ENCODE results near the gene EPX. TPM values are rescaled to one million over a fixed set of nuclear protein-coding genes. Genes with fewer than 3 reads are reported as not detected.

The EPX gene
- total RNA-seq, 4 donors from 2014 or later, result not detected

DNA sequence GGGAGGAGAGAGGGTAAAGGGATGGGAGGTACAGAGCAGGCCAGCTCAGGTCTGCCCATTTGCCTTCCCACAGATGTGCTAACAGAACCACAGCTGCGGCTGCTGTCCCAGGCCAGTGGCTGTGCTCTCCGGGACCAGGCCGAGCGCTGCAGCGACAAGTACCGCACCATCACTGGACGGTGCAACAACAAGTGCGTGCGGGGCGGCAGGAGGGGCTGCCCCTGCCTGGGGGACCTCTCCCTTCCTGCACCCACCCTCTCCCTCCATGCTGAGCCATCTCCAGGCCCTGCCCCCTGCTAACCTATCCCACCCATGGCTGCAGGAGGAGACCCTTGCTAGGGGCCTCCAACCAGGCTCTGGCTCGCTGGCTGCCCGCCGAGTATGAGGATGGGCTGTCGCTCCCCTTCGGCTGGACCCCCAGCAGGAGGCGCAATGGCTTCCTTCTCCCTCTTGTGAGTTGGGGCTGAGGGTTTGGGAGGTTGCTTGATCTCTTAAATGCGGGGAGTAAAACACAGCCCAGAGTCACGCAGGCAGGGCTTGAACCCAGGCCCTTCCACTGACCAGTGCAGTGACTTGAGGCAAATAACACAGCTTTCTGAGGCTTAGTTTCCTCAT is 1.2 kb downstream of the EPX start:
- no peak for DNase-seq (ENCODE audit: low spot score)
- no peak for ATAC-seq (ENCODE audit: low FRiP score)
- TF ChIP-seq, protein P1, sequence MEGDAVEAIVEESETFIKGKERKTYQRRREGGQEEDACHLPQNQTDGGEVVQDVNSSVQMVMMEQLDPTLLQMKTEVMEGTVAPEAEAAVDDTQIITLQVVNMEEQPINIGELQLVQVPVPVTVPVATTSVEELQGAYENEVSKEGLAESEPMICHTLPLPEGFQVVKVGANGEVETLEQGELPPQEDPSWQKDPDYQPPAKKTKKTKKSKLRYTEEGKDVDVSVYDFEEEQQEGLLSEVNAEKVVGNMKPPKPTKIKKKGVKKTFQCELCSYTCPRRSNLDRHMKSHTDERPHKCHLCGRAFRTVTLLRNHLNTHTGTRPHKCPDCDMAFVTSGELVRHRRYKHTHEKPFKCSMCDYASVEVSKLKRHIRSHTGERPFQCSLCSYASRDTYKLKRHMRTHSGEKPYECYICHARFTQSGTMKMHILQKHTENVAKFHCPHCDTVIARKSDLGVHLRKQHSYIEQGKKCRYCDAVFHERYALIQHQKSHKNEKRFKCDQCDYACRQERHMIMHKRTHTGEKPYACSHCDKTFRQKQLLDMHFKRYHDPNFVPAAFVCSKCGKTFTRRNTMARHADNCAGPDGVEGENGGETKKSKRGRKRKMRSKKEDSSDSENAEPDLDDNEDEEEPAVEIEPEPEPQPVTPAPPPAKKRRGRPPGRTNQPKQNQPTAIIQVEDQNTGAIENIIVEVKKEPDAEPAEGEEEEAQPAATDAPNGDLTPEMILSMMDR (IDR thresholded peaks at IDR 0.05), result no peak

DNA sequence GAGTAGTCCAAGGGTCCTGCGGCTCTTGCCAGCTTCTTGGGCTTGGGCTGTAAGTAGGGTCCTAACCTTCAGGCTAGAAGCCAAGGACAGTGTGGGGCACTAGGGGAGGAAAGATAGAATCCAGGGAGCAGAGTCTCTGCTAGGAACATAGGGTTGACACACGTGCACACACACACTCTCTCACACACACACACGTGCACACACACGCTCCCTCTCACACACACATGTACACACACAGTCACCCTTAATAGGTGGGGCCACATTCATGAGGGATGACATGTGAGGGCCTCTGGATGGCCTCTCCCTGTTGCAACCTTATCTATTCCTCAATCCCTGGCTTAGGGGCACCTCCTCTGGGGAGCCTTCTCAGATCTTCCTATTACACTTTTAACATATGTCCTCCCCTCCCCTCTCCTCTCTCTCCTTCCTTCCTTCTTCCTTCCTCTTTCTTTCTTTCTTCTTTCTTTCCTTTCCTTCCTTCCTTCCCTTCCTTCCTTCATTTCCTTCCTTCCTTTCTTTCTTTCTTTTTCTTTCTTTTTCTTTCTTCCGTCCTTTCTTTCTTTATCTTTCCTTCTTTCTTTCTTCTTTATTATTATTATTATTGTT is 3.1 kb downstream of the EPX start:
- TF ChIP-seq, protein P1 (IDR thresholded peaks at IDR 0.05), result no peak
- DNase-seq (ENCODE audit: low spot score) (no peak), ATAC-seq (ENCODE audit: low FRiP score) (no peak)

DNA sequence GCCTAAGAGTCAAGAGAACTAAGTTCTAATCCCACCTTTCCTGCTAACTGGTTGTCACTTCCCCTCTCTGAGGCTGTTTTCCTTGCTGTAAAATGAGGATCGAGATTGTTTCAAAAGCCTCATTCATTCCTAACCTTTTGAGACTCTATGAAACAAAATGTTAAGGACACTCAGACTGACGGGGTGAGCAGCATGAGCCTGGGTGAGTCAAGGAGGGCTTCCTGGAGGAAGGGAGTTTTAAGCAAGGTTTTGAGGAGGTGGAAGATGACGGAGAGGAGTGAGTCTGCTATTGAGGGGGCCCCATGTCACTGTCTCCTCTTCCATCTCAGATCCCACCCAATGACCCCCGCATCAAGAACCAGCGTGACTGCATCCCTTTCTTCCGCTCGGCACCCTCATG is 4.1 kb downstream of the EPX start:
- ATAC-seq (ENCODE audit: low FRiP score) (no peak), DNase-seq (ENCODE audit: low spot score) (no peak)
- TF ChIP-seq, protein P1 (IDR thresholded peaks at IDR 0.05), result no peak

DNA sequence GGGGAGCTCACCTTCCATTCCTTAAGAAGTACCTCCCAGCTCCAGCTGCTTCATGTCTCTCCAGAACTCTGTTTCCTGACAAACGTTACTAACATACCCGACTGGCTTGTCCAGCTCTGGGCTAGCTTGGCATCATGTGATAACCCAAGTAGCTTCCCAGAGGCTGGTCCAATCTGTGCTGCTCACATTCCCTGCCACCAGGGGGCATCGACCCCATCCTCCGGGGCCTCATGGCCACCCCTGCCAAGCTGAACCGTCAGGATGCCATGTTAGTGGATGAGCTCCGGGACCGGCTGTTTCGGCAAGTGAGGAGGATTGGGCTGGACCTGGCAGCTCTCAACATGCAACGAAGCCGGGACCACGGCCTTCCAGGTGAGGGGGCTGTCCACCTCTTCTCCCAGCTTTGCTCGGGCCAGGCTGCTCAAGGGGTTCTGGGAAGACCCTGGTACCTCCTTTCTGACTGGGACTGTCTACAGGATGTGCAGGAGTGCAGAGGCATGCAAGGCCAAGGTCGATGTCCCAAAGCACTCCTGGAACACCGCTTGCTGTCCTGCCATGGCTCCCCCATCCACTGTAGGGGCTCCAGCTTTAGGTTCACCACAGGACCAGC is 7.6 kb downstream of the EPX start:
- DNase-seq (ENCODE audit: low spot score) (no peak), ATAC-seq (ENCODE audit: low FRiP score) (no peak)
- TF ChIP-seq, protein P1 (IDR thresholded peaks at IDR 0.05), result no peak

DNA sequence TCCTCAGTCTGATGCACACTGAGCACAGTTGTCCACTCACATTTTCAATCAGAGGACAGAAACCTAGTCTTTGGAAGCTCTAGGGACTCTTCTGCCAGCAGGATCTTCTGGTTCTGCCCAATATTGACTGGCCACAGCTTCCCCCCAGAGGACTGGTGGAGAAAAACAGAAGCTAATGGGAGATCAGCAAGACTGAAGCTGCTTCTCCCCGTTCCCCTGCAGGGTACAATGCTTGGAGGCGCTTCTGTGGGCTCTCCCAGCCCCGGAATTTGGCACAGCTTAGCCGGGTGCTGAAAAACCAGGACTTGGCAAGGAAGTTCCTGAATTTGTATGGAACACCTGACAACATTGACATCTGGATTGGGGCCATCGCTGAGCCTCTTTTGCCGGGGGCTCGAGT is 10.3 kb downstream of the EPX start:
- no peak for DNase-seq (ENCODE audit: low spot score)
- TF ChIP-seq, protein P1 (IDR thresholded peaks at IDR 0.05), result no peak
- ATAC-seq (ENCODE audit: low FRiP score), result no peak

DNA sequence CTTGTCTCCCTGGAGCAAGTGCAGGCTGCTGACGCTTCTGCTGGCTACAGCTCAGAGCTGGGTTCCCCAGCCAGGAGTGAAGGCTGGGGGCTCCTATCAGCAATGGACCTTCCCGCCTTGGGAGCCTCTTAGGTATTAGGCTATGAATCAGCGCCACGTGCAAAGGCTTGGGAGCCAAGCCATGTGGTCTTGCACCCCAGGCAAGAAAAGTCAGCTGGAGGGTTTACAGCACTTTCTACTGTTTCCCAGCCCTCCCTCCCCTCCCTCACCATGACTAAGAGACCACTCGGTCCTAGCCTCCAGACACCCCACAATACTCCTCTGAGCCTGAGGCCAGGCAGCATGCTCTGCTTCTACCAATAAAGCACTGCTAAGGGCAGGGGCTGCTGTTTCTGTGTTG is 12.3 kb downstream of the EPX start:
- DNase-seq (ENCODE audit: low spot score), result no peak
- ATAC-seq (ENCODE audit: low FRiP score), result no peak
- TF ChIP-seq, protein P1 (IDR thresholded peaks at IDR 0.05), result no peak

DNA sequence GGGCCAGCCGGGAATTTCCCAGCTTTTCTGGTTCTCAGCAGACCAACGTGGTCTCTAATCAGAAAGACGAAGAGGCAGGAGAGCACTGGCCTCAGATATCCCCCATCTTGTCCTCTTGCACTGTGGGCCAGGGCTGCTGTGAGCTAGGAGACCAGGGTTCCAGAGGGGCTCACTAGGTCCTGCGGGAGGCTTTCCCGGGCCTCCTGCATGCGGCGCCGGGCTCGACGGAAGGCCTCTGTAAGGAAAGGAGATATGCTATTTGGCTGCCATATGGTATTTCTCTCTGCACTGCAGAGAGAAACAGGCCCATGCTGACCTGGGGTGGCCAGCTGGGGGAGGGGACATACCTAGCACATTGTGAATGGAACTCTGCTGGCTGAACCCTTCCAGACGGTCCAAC is 13.4 kb downstream of the EPX start:
- TF ChIP-seq, protein P1 (IDR thresholded peaks at IDR 0.05), result no peak
- ATAC-seq (ENCODE audit: low FRiP score), result no peak
- no peak for DNase-seq (ENCODE audit: low spot score)

All from omental fat pad (tissue), 4 donors.